Stimulated activated naive CD8-positive, alpha-beta T cell treated with anti-CD3 and anti-CD28 coated beads, Interleukin-15, Interleukin-2, amounts not matched to agents 100 U/mL and 50 U/mL, for 24 hours (primary cell): ENCODE measurements around the gene ADIG.
A peak's percentile ranks its signal among the peaks of the same experiment; 100 is the strongest.
"Not testable (repeated sequence)": the region's sequence is repeated elsewhere in the genome, so short reads cannot be mapped to it uniquely, and the experiment has no call there.

Source experiments
- ATAC-seq: fragments of 150-1000 bp; cut with Tn5 transposase; one replicate; pipeline ENCODE4 v1.10.0; 2021
- DNase-seq: peaks from one replicate; pipeline ENCODE4 v3.0.0; 2021

The ADIG gene

DNA sequence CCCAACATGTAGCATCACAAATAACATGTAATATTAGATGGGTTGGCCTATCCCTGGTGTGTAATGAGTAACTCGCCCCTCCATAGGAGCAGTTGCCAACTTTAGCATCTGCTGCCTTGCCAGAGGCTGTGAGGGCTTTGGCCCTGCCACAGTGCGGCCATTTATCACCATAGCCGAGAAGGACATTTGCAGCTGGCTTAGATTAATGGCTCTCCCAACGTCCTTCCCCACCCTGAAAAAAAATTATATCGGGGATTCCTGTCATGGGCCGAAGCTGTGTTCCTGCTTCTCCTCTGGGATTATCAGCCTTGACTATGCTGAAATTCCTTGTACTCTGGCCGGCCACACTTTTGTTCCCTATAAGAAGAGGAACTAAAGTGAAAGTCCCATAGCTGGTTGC lies 7.6 kb upstream of the ADIG start:
- no peak for ATAC-seq
- DNase-seq, result no peak

DNA sequence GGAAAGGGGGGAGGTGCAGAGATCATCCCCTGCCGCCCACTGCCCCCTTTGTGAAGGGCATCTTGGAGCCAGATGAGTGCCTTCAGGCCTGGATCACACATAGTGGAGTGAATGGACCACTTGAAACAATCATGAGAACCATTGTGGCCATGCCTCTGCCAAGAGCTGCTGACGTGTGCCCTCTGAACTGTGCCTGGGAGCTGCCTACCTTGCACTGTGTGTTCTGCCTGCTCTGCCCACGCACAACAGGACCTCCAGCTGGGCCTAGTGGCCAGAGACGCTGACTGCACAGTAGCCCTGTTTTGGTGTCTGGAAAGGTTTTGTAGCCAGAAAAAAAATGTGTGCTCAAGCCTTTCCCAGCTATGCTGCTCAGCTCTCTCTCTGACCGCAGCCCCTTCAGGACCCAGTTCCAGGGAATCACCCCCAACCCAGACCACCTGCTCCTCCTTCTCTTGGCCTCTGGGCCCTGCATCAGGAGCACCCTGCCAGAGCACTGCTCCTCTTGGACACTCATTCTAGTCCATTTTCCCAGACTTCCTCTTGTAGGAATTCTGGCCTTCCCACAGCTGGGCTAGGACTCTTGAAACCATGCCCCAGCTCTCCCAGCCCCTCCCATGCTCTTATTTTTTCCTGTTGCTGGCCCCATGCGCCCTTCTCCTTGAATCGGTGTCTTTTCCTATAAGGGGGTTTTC lies 1.6 kb upstream of the ADIG start:
- ATAC-seq, result no peak

DNA sequence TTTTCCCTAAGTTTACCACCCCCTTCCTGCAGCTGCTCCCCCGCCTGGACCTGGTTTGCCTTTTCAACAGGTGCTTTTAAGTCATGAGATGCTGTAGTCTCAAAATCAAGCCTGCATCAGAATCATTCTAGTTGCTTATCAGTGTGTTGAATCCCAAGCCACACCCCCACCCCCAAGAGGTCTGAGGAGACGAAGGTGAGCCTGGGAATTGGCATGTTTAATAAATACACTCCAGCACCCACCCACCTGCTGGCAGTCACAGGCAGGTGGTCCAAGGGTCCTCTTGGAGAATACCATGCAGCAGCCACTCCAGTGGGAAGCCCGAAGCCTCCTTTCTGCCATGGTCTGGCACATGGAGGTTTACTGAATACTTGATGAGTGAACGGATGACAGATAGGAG lies 1.1 kb upstream of the ADIG start:
- DNase-seq, result no peak
- no peak for ATAC-seq

More for the DNA sequence above, 1.6 kb upstream of the ADIG start:
- no peak for DNase-seq

DNA sequence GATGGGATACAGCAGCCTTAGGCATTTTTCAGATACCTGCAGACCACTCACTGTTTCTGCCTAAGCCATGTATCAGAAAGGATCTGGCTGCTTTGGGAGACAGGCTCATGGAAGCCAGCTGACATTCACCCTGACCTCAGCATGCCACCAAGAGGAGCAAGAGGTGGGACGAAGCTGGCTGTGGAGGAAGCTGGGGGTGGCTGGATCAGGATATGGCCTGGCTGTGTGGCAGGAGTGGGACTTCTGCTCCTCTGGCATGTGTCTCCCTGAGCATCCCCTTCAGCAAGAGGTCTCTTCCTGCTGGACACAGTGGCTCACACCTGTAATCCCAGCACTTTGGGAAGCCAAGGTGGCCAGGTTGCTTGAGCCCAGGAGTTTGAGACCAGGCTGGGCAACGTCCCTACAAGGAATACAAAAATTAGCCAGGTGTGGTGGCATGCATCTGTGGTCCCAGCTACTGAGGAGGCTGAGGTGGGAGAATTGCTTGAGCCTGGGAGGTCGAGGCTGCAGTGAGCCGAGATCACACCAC lies 897 bp downstream of the ADIG start:
- DNase-seq (no peak), ATAC-seq (no peak)

DNA sequence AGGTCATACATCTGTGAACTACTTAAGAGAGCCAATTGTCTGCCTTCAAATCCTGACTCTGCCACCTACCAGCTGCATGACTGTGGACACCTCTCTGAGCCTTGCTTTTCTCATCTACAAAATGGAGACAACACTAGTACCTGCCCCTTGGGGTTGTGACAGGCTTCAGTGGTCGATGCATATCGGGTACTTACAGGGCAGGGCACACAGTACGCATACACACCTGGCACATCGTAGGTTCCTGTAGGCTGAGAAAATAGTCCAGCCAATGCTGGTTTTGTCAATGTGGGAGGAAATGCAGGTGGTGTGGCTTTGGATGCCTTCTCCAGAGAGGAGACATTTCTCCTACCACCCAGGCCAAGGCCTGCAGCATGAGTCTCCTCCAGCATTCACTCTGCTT lies 2.3 kb downstream of the ADIG start:
- no peak for DNase-seq
- ATAC-seq, result no peak

DNA sequence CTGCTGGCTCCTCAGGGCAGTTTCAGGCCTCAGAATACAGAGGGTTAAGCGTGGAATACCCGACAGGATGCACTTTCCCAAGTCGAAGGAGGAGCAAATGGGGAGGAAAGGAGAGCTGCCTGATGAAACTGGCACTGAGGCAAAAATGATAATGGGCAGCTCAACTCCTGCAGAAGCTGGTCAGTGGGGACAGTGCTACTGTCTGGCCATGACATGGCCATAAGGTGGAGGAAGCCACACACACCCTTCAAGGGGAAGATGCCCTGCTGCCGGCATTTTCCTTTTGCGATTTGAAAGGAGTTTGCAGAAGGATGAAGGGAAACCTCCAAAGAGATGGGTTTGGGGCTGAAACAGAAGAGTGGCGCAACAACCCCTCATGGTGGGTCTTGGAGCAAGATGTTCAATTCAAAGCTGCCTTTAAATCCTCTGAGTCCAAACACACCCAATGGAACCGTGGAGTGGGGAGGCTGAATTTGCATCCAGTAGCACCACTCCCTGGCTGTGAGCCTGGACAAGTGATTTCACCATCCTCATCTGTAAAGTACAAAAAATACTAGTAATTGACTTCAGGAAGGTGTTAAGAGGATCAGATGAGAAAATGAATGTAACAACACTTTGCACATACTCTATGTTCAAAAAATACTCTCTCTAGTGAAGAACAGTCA lies 3.2 kb downstream of the ADIG start:
- DNase-seq (no peak), ATAC-seq (no peak)

DNA sequence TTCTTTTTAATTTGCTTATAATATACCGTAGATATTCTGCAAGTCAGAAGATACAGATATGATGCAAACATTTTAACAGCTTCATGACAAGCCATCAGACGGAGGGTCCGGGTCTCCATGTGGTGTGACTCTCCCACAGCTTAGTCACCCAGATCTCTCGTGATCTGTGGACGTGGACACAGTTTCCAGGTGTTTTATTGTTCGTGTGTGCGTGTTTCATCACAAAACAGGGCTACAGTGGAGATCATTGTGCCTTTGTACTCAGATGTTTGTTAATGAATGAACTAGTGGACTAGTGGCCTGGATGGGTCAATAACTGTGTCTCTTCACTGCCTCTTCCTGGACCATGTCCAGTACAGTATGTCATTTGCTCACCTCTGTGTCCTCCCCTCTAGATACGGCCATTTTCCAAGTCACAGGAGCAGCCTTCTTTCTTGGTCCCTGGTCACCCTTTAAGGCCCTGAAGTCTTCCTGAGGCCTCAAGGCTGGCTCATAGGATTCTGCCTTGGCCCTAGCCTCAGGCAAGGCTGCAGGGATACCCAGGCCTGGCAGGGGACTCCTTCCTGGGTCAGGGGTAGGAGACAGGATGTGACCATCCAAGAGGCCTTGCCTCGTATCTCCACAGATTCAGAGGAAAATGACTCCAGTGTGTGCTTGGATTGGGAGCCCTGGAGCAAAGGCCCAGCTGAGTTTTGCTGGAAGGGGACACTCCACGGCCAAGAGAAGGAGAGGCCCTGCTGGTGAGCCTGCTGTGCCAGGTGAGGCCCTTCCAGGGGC lies 4.6 kb downstream of the ADIG start:
- DNase-seq, result no peak
- ATAC-seq, result no peak

DNA sequence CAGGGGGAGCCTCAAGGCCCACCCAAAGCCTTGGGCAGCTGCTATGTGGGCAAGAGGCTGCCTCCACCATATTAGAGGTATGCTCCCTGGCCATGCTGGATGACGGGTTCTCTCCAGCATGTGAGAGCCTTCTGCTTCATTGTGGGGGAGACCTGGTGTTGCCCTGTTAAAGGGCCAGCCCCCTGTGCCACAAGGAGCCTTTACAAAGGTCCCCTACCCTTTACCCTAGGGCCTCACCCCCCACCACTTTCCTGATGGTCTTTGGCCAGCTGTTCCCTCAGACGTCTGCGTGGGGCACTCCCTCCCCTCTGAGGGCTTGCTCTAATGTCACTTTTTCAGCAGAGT lies 5.2 kb downstream of the ADIG start:
- DNase-seq (no peak), ATAC-seq (no peak)

DNA sequence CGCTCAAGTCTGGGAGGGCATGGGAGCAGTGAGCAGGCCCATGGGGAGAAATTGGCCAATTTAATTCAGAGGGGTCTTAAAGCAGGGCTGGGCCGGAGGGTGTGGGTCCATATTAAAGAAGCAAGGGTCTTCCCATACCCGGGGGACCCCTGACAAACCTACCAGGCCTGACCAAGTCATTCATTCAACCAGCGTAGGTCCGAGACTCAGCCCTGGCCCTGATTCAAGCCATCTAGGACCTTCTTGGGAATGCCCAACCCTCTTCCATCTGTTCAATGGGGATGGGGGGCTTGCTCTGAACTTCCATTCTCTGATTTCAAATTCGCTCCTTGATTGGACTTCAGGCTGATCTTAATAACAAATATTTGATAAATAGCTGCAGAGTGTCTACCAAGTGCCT lies 7.3 kb downstream of the ADIG start:
- no peak for DNase-seq
- ATAC-seq, result no peak

DNA sequence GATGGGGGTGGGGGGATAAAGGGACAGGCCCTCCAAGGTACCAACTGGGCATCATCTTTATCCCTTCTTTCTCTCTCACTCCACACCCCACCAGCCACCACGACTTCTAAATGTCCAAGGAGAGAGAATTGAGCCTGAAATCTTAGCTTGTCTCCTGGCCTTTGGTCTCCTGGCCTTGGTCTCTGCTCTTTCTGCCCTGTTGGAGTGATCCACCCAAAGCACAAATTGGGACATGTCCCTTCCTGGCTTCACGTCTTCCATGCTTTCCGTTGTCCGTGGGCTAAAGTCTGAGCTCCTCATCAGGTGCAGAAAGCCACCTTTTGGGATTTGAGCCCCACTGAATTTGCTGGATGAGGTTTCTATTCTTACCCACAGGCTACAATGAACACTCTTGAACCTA lies 8.4 kb downstream of the ADIG start:
- no peak for DNase-seq
- no peak for ATAC-seq

DNA sequence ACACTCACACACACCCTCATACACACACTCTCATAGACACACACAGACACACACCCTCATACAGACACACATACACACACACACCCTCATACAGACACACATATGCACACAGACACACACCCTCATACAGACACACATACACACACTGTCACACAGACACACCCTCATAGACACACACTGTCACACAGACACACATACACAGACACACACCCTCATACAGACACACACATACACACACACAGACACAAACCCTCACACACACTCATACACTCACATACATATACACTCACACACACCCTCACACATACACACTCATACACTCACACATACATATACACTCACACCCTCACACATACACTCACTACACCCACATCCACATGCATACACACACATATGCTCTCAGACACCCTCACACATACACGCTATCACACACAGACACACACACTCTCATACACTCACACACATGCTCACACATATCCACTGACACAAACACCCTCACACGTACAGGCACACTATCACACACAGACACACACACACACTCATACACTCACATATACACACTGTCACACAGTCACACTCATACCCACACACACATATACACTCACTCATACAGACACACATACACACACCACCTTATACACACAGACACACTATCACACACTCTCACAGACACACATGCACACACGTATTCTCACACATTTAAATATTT lies 9.1 kb downstream of the ADIG start:
- DNase-seq (no peak), ATAC-seq (no peak)

DNA sequence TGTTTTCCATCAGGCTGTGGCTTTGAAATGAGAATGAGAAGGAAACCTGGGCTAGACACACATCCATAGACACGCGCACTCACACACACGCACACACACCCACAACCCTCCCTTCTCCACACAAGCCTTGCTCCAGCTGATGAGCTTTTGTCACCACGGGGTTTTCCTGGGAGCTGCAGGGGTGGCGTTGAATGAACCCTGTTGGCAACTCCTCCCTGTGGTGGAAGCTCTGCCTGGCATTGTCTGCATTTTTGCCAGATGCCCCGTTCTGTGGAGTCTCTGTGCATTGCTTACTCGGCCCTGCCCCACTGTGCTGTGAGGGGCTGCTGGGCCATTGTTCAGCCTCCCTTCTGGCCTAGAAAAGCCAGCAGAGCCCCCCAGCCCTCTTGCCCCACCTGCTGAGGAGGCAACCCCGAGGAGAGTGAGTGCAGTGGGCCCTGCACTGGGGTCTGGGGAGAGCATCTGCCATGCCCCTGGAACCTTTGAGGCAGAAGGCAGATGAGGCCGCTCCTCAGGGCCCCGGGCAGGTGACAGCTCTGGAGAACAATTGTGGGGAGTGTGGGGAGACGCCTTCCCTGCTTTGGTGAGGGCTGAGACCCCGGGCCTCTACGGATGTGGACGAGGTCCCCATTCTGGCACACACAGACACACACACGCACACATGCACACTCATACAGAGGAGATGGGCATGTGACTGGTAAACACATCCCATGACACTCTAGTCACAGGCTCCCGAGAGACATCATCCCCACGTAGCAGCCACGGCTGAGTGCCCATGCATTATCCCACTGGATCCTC lies 9.9 kb downstream of the ADIG start:
- no peak for ATAC-seq
- no peak for DNase-seq

DNA sequence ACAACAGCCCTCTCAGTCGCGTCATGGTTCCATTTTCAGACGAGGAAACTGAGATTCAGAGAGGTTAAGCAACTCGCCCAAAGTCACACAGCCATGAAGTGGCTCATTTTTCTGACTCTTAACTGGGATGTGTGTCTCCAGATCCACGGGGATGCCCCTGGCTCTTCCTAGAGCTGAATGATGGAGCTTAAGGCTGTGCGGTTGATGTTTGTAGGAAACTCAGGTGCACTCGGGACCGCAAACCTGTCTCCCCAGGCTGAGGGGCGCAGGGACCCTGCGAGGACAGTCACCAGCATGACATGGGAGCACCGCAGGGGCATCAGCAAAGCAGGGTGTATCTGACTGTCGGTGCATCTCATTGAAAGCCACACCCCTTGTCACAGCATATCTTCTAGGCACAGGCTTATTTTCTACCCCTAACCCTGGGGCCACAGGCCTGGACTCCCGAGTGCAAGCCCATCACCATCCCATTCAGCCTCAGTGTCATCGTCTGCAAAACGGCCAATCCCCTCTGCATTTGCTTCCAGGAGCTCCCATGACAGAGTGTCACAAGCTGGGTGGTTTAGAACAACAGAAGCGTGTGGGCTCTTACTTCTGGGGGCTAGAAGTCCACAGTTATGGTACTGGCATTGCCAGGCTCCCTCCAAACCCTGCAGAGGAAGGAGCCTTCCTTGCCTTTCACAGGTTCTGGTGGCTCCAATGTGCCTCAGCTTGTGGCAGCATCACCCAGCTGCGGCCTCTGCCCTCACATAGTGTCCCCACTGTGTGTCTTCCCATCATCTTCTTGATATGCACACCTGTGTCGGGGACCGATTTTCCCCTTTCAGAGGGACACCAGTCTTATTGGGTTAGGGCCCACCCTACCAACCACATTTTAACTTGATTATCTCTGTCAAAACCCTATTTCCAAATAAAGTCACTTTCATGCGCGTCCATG lies 10.7 kb downstream of the ADIG start:
- ATAC-seq (no peak), DNase-seq (no peak)

DNA sequence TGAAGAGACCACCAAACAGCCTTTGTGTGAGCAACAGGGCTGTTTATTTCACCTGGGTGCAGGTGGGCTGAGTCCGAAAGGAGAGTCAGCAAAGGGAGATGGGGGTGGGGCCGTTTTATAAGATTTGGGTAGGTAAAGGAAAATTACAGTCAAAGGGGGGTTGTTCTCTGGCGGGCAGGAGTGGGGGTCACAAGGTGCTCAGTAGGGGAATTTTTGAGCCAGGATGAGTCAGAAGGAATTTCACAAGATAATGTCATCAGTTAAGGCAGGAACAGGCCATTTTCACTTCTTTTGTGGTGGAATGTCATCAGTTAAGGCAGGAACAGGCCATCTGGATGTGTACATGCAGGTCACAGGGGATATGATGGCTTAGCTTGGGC lies 11.4 kb downstream of the ADIG start:
- ATAC-seq, DNase-seq: not testable (repeated sequence)

DNA sequence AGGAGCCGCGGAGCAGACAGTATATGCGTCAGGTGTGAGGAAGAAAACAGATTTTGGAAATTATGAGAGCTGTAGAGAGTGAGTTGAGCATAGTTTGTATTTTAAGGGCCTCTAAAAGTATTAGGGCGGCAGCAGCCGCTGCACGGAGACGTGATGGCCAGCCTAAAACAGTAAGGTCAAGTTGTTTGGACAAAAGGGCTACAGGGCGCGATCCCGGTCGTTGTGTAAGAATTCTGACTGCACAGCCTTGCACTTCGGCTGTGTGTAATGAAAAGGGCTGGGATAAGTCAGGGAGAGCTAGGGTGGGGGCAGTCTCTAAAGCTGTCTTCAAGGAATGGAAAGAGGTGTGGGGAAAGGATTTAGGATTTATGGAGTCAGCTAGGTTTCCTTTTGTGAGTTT lies 13.3 kb downstream of the ADIG start:
- ATAC-seq, DNase-seq: not testable (repeated sequence)

DNA sequence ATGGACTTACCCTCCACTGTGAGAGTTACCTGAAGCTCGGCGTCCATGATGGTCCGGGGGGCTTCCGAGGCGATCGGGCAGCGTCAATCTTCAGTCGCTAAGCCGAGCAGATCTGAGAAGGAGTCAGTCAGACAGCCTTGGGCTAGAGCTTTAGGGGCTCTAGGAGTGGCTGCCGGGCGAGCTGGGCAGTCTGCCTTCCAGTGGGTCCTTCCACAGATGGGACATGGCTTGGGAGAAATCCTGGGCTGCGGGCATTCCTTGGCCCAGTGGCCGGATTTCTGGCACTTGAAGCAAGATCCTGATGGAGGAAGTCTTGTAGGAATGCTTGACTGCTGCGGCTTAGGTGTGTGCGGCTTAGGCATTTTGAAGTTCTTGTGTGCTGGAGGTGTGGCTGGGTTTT lies 14.9 kb downstream of the ADIG start:
- ATAC-seq, DNase-seq: not testable (repeated sequence)

DNA sequence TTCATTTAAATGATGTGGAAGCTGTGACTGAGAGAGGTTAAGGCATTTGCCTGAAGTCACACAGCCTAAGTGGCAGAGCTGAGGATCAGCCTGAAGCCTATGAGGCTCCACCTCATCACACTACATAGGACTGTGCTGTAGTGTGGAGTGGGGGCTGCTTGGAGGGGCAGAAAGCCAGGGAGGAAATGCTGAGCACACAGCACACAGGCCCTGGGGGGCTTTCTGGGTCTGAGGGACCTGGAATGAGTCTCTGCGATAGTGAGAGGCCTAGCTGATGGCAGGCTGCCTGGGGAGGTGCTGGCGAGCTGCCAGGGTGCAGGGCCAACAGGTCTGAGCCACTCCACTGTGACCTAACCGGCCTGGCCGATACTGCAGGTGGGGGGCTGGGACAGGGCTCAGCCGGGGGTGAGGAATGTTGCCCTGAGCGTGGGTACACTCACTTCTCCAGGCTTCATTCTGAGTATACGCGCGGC lies 18.4 kb downstream of the ADIG start:
- no peak for DNase-seq
- ATAC-seq, result no peak

DNA sequence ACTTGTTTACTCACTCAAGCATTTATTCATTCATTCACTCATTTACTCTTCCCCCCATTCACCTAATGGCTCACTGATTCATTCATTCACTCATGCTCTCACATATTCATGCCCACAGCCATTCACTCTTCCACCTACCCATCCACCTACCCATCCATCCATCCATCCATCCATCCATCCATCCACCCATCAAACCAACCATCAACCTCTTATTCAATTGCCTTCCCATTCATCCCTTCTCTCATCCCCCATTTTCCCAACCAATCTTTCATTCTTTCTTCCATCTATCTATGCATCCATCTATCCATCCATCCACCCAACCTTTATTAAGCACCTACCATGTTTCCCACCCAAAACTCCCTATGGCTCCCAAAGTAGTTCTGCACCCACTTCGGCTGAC lies 19.1 kb downstream of the ADIG start:
- DNase-seq, result no peak
- ATAC-seq, result no peak

DNA sequence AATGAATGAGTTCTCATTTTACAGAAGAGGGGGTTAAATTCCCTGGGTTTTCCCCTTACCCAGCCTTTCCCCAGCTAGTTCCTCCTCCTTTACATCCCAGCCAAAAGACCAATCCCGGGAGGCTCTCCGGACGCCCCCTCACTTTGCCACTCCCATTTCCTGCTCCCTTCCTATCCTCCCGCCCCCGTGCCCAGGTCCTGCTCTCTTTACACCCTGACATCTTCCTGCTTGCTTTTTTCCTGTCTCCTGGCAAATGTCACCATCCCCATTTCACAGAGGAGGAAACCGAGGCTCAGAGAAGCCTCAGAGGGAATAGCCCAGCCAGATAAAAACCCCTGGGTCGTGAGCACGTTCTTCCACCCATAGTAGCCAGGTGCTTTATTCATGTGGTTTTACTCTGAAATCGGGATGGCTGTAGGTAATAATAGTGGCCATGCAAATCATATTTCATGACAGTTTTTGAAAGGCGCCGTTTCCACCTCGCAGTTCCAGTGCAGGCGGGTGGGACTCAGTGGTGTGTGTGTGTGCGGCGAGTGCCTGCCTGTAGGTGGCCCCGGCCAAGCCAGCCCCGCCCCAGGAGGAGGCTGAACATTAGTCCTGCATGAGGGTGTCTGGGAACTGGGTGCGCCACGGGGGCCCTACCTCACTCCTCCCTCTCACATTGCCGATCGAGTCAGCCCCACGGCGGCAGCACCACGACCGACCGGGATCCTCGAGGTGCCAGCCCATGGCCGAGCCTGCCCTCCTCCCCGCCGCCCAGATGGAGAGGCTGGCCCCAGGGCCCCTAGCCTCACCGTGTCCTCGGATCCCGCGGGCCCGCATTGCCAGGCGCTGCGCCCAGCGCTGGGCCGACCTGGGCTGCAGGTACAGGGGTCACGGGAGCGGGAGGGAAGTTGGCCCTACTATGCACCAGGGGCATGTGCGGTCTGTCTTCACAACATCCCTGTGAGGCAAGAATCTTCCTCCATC lies 20.5 kb downstream of the ADIG start, which contains the start of gene ARHGAP40:
Gene ARHGAP40 (plus strand): TSS at position 594 of the 969 bp plus-strand sequence.
- DNase-seq (peak; percentile 38), ATAC-seq (peak; percentile 52)
